ENCODE results near the gene PUDP.
"Not testable (repeated sequence)": the region's sequence is repeated elsewhere in the genome, so short reads cannot be mapped to it uniquely, and the experiment has no call there.

The PUDP gene
- total RNA-seq, result 2.4 to 4.6 (median 3.5) reads per million in 4 donors

DNA sequence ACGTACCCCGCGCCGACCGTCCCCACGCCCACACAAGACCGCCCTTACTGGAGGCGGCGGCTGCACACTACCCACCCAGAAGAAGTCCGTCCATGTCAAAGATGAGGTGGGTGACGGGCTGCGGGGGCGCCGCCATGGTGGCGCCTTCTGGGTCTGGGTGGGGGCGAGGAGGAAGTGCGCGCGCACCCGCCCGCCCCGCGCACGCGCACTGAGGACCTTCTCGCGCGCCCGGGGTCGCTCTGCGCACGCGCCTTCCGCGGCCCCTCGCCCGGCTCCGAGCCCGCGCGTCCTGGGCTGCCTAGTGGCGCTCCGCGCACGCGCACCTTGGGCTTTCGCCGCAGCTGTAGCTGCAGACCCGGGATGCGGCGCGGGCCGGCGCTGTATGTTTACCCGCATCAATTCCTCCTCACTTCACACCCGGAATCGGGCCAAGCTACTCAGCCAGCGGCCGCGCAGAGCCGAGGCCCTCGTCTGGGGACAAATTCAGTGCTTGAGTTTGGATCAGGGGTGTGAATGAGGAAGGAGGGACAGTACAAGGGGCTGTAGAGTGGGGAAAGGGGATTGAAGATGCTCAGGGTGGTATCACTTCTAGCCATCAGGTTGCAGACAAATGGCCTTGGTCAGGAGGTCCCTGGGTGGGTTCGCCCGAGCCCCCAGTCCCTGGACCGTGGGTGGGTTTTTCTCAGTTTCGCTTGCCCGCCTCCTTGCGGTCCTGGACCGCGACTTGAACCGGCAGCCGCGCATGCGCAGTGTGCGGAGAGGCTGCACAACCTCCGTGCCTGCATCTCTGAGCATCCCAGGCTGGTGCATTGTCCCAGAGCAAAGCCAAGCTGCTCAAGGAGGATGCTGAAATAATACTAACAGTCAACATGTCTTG is at the start of gene PUDP:
PUDP (minus strand) TSS at position 176 of the 877 bp plus-strand sequence; CDS start at position 136, 40 bp downstream.
- peak; percentile 73 to 92 (median 75) for DNase-seq

DNA sequence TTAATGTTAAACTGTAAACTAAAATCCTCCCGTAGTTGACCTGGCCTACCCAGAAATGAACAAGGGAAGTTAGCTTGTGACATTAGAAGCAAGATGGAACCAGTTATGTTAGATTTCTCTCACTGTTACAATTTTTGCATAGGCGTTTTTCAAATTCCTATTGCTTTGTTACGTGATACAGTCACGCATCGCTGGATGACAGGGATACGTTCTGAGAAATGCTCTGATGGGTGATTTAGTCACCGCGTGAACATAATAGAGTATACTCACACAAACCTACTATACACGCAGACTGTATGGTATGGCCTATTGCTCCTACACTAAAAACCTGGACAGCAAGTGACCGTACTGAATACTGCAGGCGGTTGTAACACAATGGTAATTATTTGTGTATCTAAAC is 46.7 kb upstream of the PUDP start:
- DNase-seq, result no peak

DNA sequence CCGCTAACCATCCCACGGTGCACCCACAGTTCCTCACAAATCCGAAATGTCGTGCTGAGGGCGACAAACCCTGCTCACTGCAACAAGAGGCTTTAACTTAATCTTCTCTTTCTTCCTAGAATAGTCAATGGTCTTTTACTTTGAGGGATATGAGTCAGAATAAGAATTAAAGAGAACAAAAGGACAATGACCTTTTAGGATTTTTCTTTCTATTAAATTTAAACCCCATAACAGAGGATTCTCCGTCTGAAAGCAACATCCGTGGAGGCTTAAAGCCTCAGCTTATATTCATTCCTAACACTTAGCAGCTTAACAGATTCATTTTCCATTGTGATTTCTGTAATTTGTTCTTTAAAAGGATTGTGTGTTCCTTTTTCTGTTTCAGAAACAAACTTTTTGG is 44.9 kb upstream of the PUDP start:
- no peak for DNase-seq

DNA sequence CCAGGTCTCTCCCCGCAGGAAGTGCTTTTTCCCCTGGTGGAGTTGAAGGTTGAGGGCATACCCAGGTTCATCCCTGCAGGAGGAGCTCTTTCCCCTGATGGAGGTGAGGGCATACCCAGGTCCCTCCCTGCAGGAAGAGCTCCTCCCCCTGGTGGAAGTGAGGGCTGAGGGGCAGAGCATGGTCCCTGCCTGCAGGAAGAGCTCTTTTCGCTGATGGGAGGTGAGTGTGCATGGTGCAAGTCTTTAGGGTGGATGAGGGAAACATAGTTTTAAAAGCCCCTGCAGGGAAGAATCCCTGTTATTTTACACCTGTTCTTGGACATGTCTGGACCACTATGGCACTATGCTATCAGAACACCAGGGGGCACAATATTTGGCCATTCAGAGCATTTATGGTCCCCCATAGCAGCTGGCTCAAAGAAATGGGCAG is 43.7 kb upstream of the PUDP start:
- DNase-seq, result no peak

DNA sequence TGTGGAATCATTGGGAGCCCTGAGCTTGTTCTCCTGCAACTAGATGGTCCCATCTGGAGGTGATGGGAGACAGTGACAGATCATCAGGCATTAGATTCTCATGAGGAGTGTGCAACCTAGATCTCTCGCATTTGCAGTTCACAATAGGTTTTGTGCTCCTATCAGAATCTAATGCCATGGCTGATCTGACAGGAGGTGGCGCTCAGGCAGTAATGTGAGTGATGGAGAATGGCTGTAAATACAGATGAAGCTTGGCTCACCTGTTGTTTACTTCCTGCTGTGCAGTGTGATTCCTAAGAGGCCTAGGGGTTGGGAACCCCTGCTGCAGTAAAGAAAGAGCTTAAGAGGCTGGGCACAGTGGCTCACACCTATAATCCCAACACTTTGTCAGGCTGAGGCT is 42.2 kb upstream of the PUDP start:
- no peak for DNase-seq

DNA sequence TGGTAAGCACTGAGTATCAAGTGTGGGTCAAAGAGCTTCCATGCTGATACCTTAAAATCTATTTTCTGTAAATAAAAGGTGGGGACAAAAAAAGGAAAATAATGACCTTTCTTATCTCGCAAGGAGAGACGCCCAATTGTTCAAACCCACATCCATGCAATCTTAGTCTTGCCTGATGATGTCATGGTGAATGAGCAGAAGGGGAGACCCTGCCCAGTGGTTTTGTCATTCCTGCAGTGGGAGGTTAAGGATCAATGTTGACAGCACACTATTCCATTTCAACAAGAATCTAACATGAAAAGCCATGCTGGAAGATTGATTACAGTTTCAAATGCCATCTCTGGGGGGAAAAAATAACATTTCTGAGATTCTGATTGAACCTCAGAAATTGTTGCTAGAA is 40.7 kb upstream of the PUDP start:
- no peak for DNase-seq

DNA sequence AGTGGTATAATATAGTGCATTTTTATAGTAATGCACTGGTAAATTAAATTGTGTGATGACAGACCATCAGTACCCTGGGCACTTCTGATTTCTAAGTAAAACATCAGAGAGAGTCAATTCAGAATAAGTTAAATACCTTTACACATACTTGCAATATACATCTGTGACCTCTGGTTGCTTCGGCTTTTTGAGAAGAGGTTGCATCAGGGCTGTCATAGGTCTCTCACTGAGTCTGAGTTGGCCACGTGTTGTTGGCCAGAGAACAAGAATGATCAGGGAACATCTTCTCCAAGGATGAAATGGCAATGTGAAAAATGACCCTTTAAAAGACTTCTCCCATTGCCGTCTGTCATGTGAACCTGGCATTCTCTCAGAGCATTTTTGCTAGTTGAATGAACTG is 36.9 kb upstream of the PUDP start:
- DNase-seq, result no peak

DNA sequence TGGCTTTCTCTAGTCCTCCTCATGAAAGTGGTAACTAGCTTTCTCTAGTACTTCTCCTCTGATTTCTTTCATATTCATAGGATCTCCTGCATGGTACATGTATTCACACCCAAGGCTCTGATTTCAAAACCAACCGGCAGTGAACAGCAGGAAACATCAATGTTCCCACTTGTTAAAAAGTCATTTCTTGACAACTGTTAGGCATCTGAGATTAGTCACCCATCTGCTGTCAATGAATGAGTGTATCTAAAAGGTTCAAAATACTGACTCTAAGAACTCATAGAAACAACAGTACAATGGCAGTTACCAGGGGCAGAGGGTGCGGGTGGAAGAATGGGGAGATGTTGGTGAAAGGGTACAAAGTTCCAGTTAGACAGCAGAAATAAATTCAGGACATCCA is 31.5 kb upstream of the PUDP start:
- DNase-seq, result peak in 1 of 5 donors; percentile 7

DNA sequence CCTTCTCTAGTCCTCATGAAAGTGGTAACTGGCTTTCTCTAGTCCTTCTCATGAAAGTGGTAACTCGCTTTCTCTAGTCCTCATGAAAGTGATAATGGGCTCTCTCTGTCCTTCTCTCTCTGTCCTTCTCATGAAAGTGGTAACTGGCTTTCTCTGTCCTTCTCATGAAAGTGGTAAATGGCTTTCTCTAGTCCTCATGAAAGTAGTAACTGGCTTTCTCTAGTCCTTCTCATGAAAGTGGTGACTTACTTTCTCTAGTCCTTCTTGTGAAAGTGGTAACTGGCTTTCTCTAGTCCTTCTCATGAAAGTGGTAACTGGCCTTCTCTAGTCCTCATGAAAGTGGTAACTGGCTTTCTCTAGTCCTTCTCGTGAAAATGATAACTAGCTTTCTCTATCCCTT is 30.9 kb upstream of the PUDP start:
- not testable (repeated sequence) for DNase-seq

DNA sequence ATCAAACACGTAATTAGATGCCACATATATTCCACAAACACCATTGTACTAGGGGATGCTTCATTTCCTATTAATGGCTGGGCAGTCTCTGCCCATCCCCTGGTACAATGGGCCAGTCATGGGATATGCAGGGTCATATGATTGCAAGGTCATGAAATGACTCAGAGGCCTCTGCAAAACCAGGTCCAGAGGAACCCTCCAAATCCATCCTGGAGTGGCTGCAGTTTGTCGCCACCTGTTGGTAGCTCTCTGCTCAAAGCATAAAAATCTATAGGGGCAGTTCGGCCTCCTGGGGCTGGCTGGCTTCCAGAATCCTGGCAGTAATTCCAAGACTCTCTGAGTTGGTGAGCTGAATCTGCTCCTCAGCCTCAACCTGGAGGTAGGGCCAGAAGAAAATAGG is 22.9 kb upstream of the PUDP start:
- peak in 2 of 5 donors; percentile 12 to 46 for DNase-seq

DNA sequence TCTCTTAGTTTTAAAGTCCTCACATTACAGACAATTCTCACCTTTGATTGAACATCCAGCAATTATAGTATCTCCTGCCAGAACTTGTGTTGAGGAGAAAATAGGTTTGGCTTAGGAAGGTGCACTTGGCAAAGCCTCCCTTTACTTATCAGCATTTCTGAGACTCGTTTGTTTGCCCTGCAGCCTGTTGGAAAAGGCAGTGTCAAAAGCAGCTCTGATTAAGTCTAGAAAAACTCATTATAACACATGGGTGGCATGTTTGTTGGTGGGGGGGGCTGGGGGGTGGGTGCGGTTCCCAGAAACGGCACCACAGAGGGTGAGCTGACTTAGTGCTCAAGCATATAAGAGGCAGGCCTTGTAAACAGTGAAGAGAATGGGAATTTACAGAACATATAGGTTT is 21.7 kb upstream of the PUDP start:
- no peak for DNase-seq

DNA sequence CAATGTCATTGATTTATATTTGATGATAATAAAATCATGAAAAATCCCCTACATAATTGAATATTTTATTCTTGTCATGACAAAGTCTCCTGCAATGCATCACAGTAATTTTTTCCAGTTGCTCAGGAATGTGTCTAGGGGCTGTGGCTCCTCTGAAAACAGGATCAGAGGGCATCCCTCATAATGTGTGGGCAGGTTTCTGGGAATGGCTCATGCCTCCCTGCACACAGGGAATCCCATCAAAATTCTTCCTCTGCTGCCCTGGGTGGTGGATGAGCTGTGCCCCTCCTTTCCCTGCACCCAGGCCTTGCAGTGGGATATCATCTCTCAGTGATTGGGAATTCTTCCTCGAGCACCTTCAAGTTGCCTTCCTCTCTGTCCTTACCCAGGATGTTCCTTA is 20.4 kb upstream of the PUDP start:
- DNase-seq, result no peak

DNA sequence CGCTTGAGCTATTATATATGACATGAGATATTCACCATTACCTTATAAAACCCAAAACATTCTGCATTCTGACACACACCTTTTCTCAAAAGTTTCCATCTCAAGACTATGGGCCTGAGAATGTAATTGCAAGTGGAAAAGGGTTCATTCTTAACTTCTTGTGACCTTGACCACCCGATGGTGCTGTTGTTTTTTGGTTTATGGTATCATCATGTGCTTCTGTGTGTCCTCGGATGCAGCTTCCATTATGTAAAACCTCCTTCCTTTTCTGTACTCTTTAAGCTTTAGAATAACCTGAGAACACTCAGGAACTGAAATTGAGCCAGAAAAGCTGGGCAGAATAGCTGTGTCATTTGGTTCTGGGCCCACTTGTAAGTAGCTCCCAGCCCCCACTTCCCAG is 16.2 kb upstream of the PUDP start:
- no peak for DNase-seq

DNA sequence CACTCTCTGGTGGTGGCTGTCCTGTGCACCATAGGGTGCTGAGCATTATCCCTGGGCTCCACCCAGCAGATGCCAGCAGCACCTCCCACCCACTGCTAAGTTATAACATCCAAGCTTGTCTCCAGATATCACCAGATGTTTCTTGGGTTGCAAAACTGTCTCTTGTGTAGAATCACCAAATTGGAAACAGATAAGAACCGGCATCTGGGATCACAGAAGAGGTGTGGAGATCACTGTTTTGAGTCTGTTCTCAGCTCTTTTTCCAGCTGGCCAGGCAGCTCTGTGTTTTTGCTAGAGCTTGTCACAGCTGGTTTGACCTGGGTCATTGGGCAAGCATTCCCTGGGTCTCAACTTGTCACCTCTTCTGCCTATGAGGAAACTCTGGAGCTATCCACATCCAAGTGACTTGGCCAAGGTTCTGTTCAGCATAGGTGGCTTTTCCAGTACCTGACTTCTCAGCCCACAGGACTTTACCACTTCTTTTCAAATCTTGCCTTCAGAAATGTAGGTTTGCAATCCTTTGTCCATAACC is 15.3 kb upstream of the PUDP start:
- DNase-seq, result no peak

DNA sequence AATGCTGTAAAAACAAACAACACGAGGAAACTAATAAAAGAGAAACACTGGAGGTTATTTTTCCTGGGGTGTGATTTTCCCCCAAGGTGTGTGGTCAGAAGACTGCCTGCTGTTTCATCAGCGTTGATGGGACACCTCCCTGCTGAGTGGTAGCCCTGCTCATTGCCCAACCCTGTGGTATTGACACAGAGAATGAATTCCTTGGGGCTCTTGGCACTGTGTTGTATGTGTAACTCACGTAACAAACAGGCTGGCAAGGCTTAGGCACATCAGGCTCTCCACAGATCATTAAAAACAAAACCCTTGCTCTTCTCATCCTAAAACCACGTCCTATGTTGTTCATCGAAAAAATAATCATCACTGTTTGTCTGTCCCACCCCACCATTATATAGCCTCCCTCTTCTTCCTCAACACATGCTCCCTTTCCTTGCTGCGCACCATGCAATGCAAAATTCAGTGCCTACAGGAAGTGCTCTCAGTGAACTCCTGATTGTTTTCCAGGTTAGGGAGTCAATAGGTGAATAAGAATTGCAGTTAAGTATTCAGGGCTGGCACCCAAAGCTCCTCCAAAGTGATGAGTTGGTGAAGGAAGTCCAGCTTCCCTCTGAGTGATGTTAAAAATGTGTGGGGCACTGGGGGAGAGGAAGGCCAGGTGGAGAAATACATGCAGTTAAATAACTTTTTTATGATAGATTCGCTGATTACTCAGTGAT is 11.4 kb upstream of the PUDP start:
- DNase-seq, result no peak

DNA sequence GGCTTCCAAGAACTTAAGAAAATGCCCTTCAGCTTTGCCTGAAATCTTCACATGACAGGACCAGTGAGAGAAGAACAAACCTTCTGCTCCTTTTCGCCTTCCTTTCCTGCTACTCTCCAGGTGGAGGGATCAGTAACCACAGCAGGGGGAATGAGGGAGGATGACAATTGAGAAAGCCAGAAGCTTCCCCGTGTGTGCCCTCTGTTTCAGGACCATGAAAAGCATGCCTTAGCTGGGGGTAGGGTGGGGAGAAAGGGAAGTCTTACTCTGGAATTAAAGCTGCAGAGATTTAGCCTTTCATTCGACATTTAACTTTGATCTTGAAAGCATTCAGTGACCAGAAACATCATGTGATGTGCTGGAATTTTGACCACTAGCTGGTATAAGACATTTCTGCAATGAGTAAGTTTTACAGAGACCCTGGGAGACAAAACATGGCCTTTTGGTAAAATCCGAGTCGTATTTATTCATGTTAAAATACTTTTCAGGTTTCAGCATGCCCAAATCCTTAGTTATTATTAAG is 10.6 kb upstream of the PUDP start:
- DNase-seq, result no peak

DNA sequence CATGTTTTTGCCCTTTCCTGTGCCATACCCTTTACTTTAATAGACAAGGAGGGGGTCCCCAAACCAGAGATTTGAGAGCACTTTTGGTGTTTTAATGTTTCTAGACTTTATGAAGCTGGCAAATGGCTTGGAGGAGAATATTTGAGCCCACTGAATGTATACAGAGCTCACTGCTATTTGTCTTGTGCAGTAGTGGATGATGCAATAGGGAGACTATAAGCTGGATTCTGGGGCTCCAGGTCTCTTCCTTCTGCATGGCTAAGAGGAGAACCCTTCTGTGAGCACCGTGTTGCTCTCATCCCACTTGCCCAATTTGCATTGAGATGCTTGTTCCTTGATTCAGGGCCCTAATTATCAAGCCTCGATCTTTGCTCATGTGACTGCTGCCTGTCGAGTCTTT is 8.9 kb upstream of the PUDP start:
- DNase-seq, result no peak

DNA sequence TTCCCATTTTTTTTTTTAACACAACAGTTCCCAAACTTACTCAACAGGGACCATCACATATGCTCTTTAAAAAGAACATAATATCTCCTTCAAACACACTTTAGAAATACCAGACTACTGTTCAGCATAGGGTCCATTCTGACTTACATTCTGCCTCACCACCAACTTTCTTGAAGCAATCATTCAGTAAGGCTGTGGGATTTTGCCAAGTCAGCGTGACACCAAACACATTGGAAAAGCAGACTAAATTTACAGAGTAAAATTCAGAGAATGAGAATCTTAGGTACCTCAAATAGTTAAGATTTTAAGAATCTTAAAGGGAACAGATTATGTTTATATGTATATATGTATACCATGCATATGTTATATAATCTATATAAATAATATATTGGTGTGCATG is 7.2 kb upstream of the PUDP start:
- no peak for DNase-seq

DNA sequence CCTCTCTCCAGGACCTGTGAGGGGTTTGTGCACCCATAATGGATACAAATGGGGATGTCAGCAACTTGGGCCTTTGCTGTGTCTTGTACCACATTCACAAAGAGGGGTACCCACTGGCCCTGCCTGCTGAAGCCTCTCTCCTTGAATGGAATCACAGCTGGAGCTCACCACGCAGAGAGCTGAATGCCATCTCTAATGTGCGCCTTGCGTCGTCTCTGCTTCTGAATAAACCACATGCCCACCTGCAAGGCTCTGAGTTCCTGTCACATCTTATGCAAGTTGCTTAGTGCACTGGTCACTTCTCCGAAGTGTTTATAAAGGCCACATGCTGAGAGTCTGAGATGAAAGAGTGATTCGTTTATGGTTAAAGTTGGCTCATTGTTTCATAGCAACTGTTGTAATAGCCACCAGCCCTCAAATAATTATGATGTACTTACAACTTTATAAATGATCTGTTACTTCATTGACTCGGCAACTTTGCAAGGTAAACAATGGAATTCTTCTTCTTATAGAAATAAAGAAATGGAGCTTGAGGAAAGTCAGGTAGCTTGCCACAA is 6.2 kb upstream of the PUDP start:
- DNase-seq, result no peak

DNA sequence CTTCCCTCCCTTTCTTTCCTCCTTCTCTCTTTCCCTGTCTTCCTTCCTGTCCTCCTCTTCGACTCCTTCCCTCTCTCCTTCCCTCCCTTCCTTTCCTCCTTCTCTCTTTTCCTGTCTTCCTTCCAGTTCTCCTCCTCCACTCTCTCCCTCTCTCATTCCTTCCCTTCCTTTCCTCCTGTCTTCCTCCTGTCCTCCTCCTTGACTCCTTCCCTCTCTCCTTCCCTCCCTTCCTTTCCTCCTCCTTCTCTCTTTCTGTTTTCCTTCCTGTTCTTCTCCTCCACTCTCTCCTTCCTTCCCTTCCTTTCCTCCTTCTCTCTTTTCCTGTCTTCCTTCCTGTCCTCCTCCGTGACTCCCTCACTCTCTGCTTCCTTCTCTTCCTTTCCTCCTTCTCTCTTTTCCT is 5.3 kb upstream of the PUDP start:
- no peak for DNase-seq

DNA sequence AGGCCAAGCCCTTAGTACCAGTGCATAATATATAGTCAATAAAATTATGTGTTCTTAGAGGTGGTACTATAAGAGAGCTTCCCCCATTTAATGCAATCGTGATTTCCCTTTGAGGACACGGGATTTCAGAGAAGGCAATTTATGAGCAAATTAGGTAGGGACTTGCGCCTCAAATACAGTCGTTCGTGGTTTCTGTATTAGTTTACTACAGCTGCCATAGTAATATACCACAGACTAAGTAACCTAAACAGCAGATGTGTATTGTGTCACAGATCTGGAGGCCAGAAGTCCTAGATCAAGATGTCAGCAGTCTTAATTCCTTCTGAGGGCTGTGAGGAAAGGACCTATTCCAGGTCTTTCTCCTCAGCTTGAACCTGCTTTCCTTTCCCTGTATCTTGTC is 1.5 kb upstream of the PUDP start:
- peak in 1 of 5 donors; percentile 5 for DNase-seq

DNA sequence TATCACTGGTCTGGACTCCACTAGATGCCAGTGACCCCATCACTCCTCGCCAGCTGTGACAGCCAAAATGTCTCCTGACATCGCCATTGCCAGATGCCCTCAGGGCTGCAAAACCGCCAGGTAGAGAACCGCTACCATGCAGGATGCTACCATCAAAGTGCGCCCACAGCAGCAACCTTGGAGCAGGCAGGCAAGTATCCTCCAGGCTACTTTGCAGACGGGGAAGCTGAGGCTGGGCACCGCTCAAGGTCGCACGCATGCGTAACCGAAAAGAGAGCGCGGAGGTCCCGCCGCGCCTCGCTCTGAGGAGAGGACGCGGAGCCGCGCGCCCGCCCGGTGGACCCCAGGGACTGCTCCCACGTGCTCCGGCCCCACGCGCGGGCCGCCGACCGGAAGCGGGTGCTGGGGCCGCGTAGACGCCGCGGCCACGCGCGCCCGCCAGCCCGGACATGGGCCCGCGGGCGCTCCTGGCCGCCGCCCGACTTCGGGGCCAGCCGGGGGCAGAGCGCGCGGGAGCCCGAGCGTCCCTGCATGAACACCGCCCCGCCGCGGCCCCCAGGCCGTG is 458 bp downstream of the PUDP start, which contains the start of gene STS:
STS (plus strand) TSS at position 300 of the 565 bp plus-strand sequence. CDS start 105,488 bp downstream, outside the sequence.
- DNase-seq, result peak in 2 of 5 donors; percentile 6 to 49
